Ishikawa (cell line): ENCODE measurements around the gene CYB5D1.
A peak's percentile ranks its signal among the peaks of the same experiment; 100 is the strongest.

Experiments
- CEBPB ChIP-seq: IDR thresholded peaks from 2 replicates; pipeline ENCODE4 v1.6.1; 2012
- CREB1 ChIP-seq: IDR thresholded peaks from 2 replicates; pipeline ENCODE4 v1.6.1; 2012; ENCODE audit warnings: low read depth
- EGR1 ChIP-seq: IDR thresholded peaks from 2 replicates; pipeline ENCODE4 v1.6.1; 2012
- EP300 ChIP-seq: IDR thresholded peaks from 2 replicates; pipeline ENCODE4 v1.6.1; 2012; ENCODE audit warnings: borderline replicate concordance
- FOXM1 ChIP-seq: IDR thresholded peaks from 2 replicates; pipeline ENCODE4 v1.6.1; 2012; ENCODE audit warnings: low read depth, borderline replicate concordance
- NFIC ChIP-seq: IDR thresholded peaks from 2 replicates; pipeline ENCODE4 v1.6.1; 2012
- RAD21 ChIP-seq: IDR thresholded peaks from 2 replicates; pipeline ENCODE4 v1.6.1; 2012; ENCODE audit warnings: low read depth
- TAF1 ChIP-seq: IDR thresholded peaks from 2 replicates; pipeline ENCODE4 v1.6.1; 2012; ENCODE audit warnings: low read depth, mild to moderate bottlenecking
- TCF12 ChIP-seq: IDR thresholded peaks from 2 replicates; pipeline ENCODE4 v1.6.1; 2012; ENCODE audit warnings: low read depth
- TEAD4 ChIP-seq: IDR thresholded peaks from 2 replicates; pipeline ENCODE4 v1.6.1; 2012
- YY1 ChIP-seq: IDR thresholded peaks from 2 replicates; pipeline ENCODE4 v1.6.1; 2012; ENCODE audit warnings: low read depth
- ZBTB7A ChIP-seq: IDR thresholded peaks from 2 replicates; pipeline ENCODE4 v1.6.1; 2012; ENCODE audit warnings: low read depth
- TF ChIP-seq, protein P1 (sequence below): IDR thresholded peaks from 2 replicates; pipeline ENCODE4 v1.6.1; 2012; ENCODE audit warnings: low read depth, mild to moderate bottlenecking
- TF ChIP-seq, protein P2 (sequence below): IDR thresholded peaks from 2 replicates; pipeline ENCODE4 v1.6.1; 2012
- TF ChIP-seq, protein P3 (sequence below): IDR thresholded peaks from 2 replicates; pipeline ENCODE4 v1.6.1; 2012

The CYB5D1 gene

DNA sequence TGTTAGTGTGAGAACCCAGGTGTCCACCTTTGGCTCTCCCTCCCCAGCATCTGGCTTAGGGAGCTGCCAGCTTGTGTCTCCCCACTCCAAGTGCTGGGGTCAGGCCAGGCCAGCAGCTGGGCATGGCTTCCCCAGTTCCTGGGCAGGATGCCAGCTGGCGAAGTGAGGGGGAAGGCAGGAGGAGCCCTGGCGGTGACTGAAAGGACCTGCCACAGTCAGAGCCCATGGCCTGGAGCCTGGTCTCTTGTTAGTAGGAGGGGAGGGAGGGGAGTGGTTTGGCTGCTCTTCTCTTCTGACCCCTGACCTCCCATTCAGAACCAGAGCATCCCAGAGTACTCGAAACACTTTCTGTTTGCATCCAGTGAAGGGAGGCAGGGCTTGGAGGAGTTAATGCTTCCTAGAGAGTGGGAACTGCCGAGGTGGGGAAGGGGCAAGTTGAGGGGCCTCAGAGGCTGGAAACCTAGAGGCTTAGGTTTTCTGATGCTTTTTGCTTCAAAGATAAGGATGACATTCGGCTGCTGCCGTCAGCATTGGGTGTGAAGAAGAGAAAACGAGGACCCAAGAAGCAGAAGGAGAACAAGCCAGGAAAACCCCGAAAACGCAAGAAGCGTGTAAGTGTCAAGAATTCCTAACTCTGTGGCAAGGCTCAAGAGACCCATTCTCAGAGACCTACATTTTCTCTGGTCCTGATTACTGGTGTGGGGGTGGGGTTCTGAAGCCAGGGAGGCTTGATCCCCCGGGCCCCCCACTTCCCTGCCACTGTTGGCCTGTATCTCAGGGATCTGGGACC lies 31.6 kb downstream of the CYB5D1 start:
- TF ChIP-seq CEBPB (no peak), EP300 (peak; percentile 69), EGR1 (no peak), YY1 (peak; percentile 69), RAD21 (peak; percentile 29; the same call in 1 of the 2 replicates), FOXM1 (no peak), TEAD4 (peak; percentile 62), CREB1 (no peak), NFIC (peak; percentile 98), ZBTB7A (peak; percentile 80; the same call in 1 of the 2 replicates), TCF12 (peak; percentile 81), TAF1 (peak; percentile 28; the same call in 1 of the 2 replicates)
- TF ChIP-seq, protein P1, sequence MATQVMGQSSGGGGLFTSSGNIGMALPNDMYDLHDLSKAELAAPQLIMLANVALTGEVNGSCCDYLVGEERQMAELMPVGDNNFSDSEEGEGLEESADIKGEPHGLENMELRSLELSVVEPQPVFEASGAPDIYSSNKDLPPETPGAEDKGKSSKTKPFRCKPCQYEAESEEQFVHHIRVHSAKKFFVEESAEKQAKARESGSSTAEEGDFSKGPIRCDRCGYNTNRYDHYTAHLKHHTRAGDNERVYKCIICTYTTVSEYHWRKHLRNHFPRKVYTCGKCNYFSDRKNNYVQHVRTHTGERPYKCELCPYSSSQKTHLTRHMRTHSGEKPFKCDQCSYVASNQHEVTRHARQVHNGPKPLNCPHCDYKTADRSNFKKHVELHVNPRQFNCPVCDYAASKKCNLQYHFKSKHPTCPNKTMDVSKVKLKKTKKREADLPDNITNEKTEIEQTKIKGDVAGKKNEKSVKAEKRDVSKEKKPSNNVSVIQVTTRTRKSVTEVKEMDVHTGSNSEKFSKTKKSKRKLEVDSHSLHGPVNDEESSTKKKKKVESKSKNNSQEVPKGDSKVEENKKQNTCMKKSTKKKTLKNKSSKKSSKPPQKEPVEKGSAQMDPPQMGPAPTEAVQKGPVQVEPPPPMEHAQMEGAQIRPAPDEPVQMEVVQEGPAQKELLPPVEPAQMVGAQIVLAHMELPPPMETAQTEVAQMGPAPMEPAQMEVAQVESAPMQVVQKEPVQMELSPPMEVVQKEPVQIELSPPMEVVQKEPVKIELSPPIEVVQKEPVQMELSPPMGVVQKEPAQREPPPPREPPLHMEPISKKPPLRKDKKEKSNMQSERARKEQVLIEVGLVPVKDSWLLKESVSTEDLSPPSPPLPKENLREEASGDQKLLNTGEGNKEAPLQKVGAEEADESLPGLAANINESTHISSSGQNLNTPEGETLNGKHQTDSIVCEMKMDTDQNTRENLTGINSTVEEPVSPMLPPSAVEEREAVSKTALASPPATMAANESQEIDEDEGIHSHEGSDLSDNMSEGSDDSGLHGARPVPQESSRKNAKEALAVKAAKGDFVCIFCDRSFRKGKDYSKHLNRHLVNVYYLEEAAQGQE: no peak
- TF ChIP-seq, protein P2, sequence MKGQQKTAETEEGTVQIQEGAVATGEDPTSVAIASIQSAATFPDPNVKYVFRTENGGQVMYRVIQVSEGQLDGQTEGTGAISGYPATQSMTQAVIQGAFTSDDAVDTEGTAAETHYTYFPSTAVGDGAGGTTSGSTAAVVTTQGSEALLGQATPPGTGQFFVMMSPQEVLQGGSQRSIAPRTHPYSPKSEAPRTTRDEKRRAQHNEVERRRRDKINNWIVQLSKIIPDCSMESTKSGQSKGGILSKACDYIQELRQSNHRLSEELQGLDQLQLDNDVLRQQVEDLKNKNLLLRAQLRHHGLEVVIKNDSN: 0 out of 2 replicates have a peak, but pooled peaks have one; percentile 29
- TF ChIP-seq, protein P3, sequence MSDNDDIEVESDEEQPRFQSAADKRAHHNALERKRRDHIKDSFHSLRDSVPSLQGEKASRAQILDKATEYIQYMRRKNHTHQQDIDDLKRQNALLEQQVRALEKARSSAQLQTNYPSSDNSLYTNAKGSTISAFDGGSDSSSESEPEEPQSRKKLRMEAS: peak; percentile 67

DNA sequence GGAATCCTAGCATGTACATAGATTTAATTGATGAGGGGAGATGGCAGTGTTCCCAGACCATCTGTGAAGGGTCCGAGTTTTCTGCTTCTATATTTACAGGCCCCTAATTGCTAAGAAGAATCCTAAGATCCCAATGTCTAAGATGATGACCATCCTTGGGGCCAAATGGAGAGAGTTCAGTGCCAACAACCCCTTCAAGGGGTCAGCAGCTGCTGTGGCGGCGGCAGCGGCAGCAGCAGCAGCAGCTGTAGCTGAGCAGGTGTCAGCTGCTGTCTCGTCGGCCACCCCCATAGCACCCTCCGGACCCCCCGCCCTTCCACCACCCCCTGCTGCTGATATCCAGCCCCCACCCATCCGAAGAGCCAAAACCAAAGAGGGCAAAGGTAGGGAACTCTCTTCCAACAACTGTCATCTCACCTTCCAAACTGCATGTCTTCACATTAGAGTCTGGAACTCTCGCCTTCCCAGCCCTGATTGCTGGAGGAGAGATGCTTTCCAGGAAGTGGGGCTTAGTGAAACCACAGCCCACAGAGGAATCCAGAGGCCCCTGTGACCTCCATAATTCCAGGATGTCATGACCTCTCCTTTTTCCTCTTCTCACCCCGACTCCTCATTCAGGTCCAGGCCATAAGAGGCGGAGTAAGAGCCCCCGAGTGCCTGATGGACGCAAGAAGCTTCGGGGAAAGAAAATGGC lies 35.5 kb downstream of the CYB5D1 start:
- TF ChIP-seq, protein P3: no peak
- TF ChIP-seq, protein P2: no peak
- TF ChIP-seq CREB1 (no peak), YY1 (no peak)

DNA sequence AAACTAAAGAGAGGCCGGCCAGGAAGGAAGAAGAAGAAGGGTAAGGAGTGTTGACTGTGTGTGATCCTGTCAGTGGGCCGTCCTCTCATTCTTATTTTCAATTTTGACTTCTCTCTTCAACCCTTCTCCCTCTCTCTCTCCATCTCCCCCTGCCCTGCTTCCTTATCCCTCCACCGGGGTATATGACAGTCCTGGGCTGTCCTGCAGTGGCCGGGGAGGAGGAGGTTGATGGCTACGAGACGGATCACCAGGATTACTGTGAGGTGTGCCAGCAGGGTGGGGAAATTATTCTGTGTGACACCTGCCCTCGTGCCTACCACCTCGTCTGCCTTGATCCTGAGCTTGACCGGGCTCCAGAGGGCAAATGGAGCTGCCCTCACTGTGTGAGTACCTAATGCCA lies 36.4 kb downstream of the CYB5D1 start:
- TF ChIP-seq TEAD4: no peak
- TF ChIP-seq EP300: no peak
- TF ChIP-seq, protein P1: no peak
- TF ChIP-seq YY1: no peak
- no peak for TF ChIP-seq CEBPB
- no peak for TF ChIP-seq CREB1
- TF ChIP-seq, protein P2: no peak
- no peak for TF ChIP-seq TCF12
- TF ChIP-seq TAF1: no peak
- no peak for TF ChIP-seq EGR1
- TF ChIP-seq NFIC: no peak
- no peak for TF ChIP-seq FOXM1
- no peak for TF ChIP-seq ZBTB7A
- TF ChIP-seq RAD21: no peak
- TF ChIP-seq, protein P3: no peak

DNA sequence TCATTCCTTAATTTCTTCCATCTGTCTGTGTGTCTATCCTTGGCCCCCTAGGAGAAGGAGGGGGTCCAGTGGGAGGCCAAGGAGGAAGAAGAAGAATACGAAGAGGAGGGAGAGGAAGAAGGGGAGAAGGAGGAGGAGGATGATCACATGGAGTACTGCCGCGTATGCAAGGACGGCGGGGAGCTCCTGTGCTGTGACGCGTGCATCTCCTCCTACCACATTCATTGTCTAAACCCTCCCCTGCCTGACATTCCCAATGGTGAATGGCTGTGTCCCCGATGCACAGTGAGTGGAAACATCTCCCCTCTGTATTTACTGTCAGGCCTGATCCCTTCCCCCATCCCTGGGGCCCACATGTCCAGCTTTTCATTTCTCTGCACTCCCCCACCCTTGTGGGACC lies 37.1 kb downstream of the CYB5D1 start:
- TF ChIP-seq YY1: no peak

DNA sequence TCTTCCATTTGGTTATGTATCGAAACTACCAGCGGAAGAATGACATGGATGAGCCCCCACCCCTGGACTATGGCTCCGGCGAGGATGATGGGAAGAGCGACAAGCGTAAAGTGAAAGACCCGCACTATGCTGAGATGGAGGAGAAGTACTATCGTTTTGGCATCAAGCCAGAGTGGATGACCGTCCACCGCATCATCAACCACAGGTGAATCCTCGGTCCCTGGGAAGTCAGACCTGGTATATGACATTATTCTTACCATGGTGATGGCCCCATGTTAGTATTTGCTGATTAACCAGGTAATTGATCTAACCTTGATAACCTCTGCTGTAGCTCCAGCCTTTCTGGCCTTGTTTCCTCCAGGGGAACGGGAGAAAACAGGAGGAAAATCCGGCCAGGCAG lies 39.3 kb downstream of the CYB5D1 start:
- TF ChIP-seq, protein P3: no peak
- TF ChIP-seq, protein P2: no peak
- TF ChIP-seq ZBTB7A (no peak), NFIC (no peak), EP300 (no peak), TAF1 (no peak), YY1 (no peak)
